HEK293 (cell line): ENCODE data around the gene NXN.

Source experiments
- GFI1B ChIP-seq: fragments of 450-650 bp; formaldehyde crosslinking; IDR thresholded peaks from 2 replicates; pipeline ENCODE4 v1.5.1; 2016; ENCODE audit warnings: missing biosample characterization, missing genetic modification characterization
- ZBTB48 ChIP-seq: fragments of 450-650 bp; formaldehyde crosslinking; IDR thresholded peaks from 2 replicates; pipeline ENCODE4 v1.5.1; 2016; ENCODE audit warnings: missing biosample characterization, missing genetic modification characterization
- ZNF114 ChIP-seq: fragments of 450-650 bp; formaldehyde crosslinking; IDR thresholded peaks from 2 replicates; pipeline ENCODE4 v1.5.0; 2017; ENCODE audit warnings: missing biosample characterization, missing genetic modification characterization
- ZNF138 ChIP-seq: fragments of 450-650 bp; formaldehyde crosslinking; IDR thresholded peaks from 2 replicates; pipeline ENCODE4 v1.5.1; 2016; ENCODE audit warnings: missing biosample characterization, missing genetic modification characterization, borderline replicate concordance
- ZNF18 ChIP-seq: fragments of 450-650 bp; formaldehyde crosslinking; IDR thresholded peaks from 2 replicates; pipeline ENCODE4 v1.5.1; 2016; ENCODE audit warnings: missing biosample characterization, missing genetic modification characterization
- ZNF510 ChIP-seq: fragments of 450-650 bp; formaldehyde crosslinking; IDR thresholded peaks from 2 replicates; pipeline ENCODE4 v1.5.1; 2018; ENCODE audit warnings: mild to moderate bottlenecking, missing genetic modification characterization, missing biosample characterization; ENCODE audit not compliant: insufficient replicate concordance
- ZNF548 ChIP-seq: fragments of 450-650 bp; formaldehyde crosslinking; IDR thresholded peaks from 2 replicates; pipeline ENCODE4 v1.5.1; 2016; ENCODE audit warnings: missing biosample characterization, missing genetic modification characterization
- TF ChIP-seq, protein P1 (sequence below): fragments of 450-650 bp; formaldehyde crosslinking; IDR thresholded peaks from 2 replicates; pipeline ENCODE4 v1.5.1; 2016; ENCODE audit warnings: missing biosample characterization, missing genetic modification characterization
- TF ChIP-seq, protein P2 (sequence below): fragments of 450-650 bp; formaldehyde crosslinking; IDR thresholded peaks from 2 replicates; pipeline ENCODE4 v1.5.1; 2016; ENCODE audit warnings: missing biosample characterization, missing genetic modification characterization, low read depth

GRCh38 chr17:953767-954166, 25.8 kb downstream of the NXN start:
- TF ChIP-seq, protein P1, sequence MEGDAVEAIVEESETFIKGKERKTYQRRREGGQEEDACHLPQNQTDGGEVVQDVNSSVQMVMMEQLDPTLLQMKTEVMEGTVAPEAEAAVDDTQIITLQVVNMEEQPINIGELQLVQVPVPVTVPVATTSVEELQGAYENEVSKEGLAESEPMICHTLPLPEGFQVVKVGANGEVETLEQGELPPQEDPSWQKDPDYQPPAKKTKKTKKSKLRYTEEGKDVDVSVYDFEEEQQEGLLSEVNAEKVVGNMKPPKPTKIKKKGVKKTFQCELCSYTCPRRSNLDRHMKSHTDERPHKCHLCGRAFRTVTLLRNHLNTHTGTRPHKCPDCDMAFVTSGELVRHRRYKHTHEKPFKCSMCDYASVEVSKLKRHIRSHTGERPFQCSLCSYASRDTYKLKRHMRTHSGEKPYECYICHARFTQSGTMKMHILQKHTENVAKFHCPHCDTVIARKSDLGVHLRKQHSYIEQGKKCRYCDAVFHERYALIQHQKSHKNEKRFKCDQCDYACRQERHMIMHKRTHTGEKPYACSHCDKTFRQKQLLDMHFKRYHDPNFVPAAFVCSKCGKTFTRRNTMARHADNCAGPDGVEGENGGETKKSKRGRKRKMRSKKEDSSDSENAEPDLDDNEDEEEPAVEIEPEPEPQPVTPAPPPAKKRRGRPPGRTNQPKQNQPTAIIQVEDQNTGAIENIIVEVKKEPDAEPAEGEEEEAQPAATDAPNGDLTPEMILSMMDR, result no peak
- TF ChIP-seq ZNF548 (tag by site-specific recombination), result no peak
- TF ChIP-seq GFI1B (tag by site-specific recombination), result no peak
- TF ChIP-seq ZNF510, result no peak
- TF ChIP-seq ZNF18 (tag by site-specific recombination), result no peak
- TF ChIP-seq ZBTB48 (tag by site-specific recombination), result no peak
- TF ChIP-seq, protein P2, sequence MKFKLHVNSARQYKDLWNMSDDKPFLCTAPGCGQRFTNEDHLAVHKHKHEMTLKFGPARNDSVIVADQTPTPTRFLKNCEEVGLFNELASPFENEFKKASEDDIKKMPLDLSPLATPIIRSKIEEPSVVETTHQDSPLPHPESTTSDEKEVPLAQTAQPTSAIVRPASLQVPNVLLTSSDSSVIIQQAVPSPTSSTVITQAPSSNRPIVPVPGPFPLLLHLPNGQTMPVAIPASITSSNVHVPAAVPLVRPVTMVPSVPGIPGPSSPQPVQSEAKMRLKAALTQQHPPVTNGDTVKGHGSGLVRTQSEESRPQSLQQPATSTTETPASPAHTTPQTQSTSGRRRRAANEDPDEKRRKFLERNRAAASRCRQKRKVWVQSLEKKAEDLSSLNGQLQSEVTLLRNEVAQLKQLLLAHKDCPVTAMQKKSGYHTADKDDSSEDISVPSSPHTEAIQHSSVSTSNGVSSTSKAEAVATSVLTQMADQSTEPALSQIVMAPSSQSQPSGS (tag by site-specific recombination), result no peak
- no peak for TF ChIP-seq ZNF114
- TF ChIP-seq ZNF138 (tag by site-specific recombination), result no peak
